Spleen (tissue), 7 donors: ENCODE data around the gene GRPEL1.

ENCODE experiments used
- CTCF ChIP-seq, 11 experiments: fragments of 200-600 bp in 7 of 11; fragments of 450-650 bp in 4 of 11; sonication (generic) in 4 of 11; IDR thresholded peaks in 8 of 11; conservative IDR thresholded peaks in 3 of 11; 1 replicate in 7 of 11; 2 replicates in 4 of 11; pipeline versions ENCODE4 v1.4.0 to v1.8.0; 2016 to 2021; ENCODE audit warnings: antibody characterized with exemption in 11 of 11, inconsistent platforms in 4 of 11, mild to moderate bottlenecking in 1 of 11
- POLR2AphosphoS5 ChIP-seq, 3 donors: sonication (generic); formaldehyde crosslinking; IDR thresholded peaks; one replicate each; pipeline ENCODE4 v1.5.1; 2017; ENCODE audit warnings: antibody characterized with exemption in 3 of 3
- donor health status: DM: no; HTN: no; CAD: no; lungs with moderate emphysema.
- donor health status: DM: no; HTN: no; CAD: no.
- donor health status: DM: no; HTN: no; CAD: no.

GRCh38 chr4:7052313-7052712, 15.6 kb downstream of the GRPEL1 start:
- peak in 1 of 3 donors; percentile 24 for TF ChIP-seq POLR2AphosphoS5 (IDR thresholded peaks at IDR 0.05)
- TF ChIP-seq CTCF (IDR thresholded peaks at IDR 0.05 in 8 of 11, conservative IDR thresholded peaks at IDR 0.05 in 3 of 11): no peak
